SH-SY5Y (cell line): Measurements from ENCODE around the gene ALDH1A2.

Experiments
- GATA2 ChIP-seq: IDR thresholded peaks from 2 replicates; pipeline ENCODE4 v1.6.1; 2011; ENCODE audit warnings: mild to moderate bottlenecking, low read depth, low read length
- GATA3 ChIP-seq: IDR thresholded peaks from 2 replicates; pipeline ENCODE4 v1.6.1; 2011; ENCODE audit warnings: low read depth, mild to moderate bottlenecking, low read length, moderate library complexity

GRCh38 chr15:58058729-58059128 is 6.8 kb downstream of the ALDH1A2 start:
- TF ChIP-seq GATA2: no peak
- TF ChIP-seq GATA3: no peak
